Measurements from ENCODE around the gene ARHGEF18.
"Not testable (repeated sequence)": the region's sequence is repeated elsewhere in the genome, so short reads cannot be mapped to it uniquely, and the experiment has no call there.

ARHGEF18 gene

DNA sequence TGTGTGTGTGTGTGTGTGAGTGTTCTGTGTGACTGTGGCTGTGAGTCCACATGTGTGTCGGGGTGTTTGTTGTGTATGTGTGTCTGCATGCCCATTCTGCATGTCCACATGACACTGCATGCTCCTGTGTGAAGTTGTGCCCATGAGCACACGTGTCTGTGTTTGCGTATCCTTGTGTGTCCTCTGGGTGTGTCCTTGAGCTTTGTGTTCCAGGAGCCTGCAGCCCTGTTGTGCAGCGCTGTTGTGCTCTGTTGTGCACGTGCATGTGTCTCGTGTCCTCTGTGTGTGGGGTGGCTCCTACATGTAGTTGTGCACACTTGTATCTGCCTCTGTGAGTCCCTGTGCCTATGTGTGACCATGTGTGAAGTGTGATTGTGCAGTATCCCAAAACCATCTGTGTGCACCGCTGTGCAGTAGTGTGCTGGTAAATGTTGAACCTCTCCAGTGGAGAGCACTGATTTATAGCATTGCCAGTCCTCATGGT is 2.2 kb upstream of the ARHGEF18 start:
- DNase-seq (ENCODE audit: extremely low read depth in 1 of 2, low read depth in 1 of 2) = no peak

- not testable (repeated sequence) for DNase-seq (ENCODE audit: extremely low read depth in 1 of 2, low read depth in 1 of 2)
Measured at GRCh38 chr19:7346997-7347396, 1.7 kb upstream of the ARHGEF18 start.

DNA sequence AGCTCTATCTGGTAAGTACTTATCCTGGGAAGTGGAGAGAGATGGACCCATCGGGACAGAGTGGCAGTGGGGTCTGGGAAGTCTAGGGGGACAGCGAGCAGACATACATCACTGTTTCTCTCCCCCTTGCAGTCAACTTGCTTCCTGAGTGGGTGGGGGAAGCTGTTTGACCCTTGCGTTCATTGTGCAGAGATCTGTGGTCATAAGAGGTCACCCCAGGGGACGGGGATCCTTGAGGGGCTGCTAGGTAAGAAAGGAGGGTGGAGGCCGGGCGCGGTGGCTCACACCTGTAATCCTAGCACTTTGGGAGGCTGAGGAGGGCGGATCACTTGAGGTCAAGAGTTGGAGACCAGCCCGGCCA is 474 bp downstream of the ARHGEF18 start:
- DNase-seq (ENCODE audit: extremely low read depth in 1 of 2, low read depth in 1 of 2) = no peak

DNA sequence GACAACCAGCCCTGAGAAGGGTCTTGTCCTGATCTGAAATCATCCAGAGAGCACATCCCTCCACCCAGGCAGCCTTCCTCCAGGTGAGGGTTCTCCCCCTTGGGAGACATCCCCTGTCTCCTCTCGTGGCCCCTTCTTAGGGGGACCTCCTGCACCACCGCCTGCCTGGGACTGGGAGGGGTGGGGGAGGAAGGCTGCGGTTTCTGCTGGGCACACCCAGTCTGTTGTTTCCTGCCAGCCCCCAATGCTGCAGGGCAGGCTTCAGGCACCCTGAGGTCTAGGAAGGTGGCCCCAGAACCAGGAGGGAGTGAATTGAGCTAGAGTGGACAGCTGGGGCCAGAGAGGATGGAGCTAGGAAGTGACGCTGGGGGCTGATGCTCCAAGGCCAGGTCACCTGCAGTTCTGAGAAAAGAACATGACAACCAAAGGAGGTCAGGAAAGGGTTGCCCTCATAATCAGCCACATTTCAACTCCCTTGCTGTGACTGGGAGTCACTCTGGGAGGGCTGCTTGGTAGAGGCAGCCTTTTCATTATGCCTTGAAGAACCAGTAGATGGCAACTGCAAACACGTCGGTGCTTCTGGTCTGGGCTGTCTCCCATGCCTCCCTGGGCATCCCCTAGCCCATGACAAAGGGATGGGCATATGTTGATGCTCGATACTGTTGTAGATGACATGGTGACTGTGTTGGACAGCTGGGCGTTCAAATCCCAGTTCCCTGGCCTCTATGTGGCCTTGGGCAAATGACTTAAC is 1.4 kb downstream of the ARHGEF18 start:
- DNase-seq (ENCODE audit: extremely low read depth in 1 of 2, low read depth in 1 of 2) = peak in 1 of 2 donors; percentile 13

- no peak for DNase-seq (ENCODE audit: extremely low read depth in 1 of 2, low read depth in 1 of 2)
Measured at GRCh38 chr19:7351861-7352260, 3.1 kb downstream of the ARHGEF18 start.

GRCh38 chr19:7355151-7355820 is 6.5 kb downstream of the ARHGEF18 start:
- no peak for DNase-seq (ENCODE audit: extremely low read depth in 1 of 2, low read depth in 1 of 2)

GRCh38 chr19:7355871-7356270 is 7.1 kb downstream of the ARHGEF18 start:
- DNase-seq (ENCODE audit: extremely low read depth in 1 of 2, low read depth in 1 of 2) = no peak

DNA sequence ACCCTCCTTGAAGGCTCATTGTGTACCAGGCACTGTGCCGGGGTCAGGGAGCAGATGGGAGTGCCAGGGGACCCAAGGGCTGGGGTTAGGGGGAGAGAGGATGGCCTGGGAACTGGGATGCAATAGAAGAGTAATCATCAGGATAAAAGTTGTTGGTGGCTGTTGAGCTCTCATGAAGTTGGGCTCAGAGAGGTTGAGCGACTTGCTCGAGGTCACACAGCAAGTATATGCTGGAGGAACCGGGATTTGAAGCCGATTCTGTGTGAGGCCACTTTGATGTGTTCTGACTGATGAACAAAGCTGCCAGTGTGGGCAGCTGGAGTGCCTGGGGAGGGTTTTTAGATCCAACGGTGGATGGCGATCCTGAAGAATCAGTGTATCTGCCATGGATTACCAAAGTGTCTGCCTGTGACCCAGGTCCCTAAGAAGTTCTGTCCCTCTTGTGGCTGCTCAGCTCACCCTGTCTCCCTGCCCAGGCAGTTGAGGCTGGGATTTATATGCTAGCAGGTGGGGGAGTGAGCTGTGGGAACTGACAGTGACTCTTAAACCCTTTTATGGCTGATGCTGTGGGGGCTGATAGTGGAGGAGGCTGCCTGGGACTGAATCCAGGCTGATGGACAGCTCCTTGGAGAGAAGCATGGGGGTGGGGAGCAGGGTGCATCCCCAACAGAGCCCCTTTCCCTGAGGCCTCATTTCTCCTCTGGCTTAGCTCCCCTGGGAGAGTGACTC is 8.3 kb downstream of the ARHGEF18 start:
- no peak for DNase-seq (ENCODE audit: extremely low read depth in 1 of 2, low read depth in 1 of 2)

- DNase-seq (ENCODE audit: extremely low read depth in 1 of 2, low read depth in 1 of 2) = no peak
Measured at GRCh38 chr19:7358102-7358597, 9.4 kb downstream of the ARHGEF18 start.

DNA sequence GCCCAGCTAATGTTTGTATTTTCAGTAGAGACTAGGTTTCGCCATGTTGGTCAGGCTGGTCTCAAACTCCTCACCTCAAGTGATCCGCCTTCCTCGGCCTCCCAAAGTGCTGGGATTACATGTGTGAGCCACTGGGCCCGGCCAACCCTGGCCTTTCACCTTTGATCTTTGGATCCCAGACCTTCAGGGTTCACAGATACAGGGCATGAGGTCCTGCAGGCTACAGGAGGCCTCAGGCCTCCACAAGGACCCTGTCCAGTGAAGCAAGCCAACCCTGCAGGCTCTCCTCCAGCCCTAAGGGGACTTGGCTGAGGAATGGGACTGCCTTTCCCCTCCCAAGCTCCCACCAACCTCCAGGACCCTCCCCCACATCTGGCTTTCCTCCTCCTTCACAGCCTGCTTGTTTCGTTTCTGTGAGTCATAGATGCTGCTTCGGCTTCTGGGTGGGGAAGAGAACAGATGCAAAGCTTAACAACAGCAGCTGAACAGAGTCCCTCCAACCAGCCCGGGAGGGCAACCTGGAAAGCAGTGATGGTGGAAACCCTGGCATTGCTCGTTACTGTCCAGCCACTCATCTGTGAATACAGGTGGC is 11.8 kb downstream of the ARHGEF18 start:
- DNase-seq (ENCODE audit: extremely low read depth in 1 of 2, low read depth in 1 of 2) = no peak

GRCh38 chr19:7363225-7363624 is 14.5 kb downstream of the ARHGEF18 start:
- DNase-seq (ENCODE audit: extremely low read depth in 1 of 2, low read depth in 1 of 2) = no peak

DNA sequence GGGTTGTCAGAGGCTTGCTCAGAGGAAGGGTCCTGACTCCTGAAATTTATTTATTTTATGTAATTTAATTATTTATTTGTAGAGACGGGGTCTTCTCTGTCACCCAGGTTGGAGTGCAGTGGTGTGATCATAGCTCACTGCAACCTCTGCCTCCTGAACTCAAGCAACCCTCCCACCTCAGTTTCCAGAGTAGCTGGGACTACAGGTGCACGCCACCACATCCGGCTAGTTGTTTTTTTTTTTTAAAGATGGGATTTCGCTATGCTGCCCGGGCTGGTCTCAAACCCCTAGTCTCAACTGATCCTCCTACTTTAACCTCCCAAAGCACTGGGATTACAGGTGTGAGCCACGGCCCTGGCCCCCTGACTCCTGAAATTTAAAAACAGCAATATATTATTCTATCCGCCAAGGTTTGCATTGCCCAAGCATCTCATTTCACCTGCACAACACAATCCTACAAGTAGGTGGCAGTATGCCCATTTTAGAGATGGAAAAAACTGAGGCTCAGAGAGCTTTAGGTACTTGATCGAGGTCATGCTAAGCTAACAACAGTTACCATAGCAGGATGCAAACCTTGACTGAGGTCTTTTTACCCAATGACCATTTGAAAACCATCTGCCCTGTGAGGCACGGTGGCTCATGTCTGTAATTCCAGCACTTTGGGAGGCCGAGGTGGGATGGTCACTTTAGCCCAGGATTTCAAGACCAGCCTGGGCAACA is 18.1 kb downstream of the ARHGEF18 start:
- DNase-seq (ENCODE audit: extremely low read depth in 1 of 2, low read depth in 1 of 2) = no peak

DNA sequence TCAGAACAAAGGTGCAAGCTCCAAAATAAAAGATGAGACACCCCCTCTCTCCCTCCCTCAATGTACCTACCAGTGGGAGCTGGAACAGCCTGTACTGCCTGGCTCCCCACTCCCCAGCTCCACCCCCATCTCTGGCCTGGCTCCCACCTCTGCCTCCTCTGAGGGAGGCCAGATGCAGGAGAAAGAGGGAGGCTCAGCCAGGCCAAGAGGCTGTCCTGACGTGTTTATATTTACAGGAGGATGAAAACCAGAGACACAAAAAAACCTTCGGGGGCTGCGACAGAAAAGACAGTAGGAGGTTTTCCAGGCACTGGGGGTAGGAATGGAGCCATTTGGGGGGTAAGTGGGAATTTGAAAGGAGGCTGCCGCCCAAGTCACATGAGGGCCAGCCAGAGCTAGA is 19.7 kb downstream of the ARHGEF18 start:
- DNase-seq (ENCODE audit: extremely low read depth in 1 of 2, low read depth in 1 of 2) = no peak

DNA sequence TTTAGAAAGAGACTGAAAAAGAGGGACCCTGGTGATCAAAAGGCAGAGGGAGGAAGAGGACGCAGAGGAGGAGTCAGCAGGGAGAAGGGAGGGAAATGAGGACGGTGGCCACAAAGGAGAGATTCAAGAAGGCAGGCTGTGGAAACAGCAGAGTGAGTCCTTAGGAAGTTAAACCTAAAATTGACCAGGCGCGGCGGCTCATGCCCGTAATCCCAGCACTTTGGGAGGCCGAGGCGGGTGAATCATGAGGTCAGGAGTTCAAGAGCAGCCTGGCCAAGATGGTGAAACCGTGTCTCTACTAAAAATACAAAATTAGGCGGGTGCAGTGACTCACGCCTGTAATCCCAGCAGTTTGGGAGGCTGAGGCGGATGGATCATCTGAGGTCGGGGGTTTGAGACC is 20.1 kb downstream of the ARHGEF18 start:
- DNase-seq (ENCODE audit: extremely low read depth in 1 of 2, low read depth in 1 of 2) = not testable (repeated sequence)

- no peak for DNase-seq (ENCODE audit: extremely low read depth in 1 of 2, low read depth in 1 of 2)
Measured at GRCh38 chr19:7370546-7370945, 21.8 kb downstream of the ARHGEF18 start.

- no peak for DNase-seq (ENCODE audit: extremely low read depth in 1 of 2, low read depth in 1 of 2)
Measured at GRCh38 chr19:7371001-7371400, 22.3 kb downstream of the ARHGEF18 start.

- DNase-seq (ENCODE audit: extremely low read depth in 1 of 2, low read depth in 1 of 2) = no peak
Measured at GRCh38 chr19:7372810-7373209, 24.1 kb downstream of the ARHGEF18 start.

DNA sequence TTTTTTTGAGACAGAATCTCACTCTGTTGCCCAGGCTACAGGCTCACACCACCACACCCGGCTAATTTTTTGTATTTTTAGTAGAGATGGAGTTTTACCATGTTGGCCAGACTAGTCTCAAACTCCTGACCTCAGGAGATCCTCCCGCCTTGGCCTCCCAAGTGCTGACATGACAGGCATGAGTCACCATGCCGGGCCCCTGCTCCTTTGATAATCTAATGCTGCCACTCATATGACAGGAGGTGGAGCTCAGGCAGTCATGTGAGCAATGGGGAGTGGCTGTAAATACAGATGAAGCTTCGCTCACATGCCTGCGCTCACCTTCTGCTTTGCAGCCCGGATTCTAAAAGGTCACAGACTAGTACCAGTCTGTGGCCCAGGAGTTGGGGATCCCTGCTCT is 25.1 kb downstream of the ARHGEF18 start:
- no peak for DNase-seq (ENCODE audit: extremely low read depth in 1 of 2, low read depth in 1 of 2)

DNA sequence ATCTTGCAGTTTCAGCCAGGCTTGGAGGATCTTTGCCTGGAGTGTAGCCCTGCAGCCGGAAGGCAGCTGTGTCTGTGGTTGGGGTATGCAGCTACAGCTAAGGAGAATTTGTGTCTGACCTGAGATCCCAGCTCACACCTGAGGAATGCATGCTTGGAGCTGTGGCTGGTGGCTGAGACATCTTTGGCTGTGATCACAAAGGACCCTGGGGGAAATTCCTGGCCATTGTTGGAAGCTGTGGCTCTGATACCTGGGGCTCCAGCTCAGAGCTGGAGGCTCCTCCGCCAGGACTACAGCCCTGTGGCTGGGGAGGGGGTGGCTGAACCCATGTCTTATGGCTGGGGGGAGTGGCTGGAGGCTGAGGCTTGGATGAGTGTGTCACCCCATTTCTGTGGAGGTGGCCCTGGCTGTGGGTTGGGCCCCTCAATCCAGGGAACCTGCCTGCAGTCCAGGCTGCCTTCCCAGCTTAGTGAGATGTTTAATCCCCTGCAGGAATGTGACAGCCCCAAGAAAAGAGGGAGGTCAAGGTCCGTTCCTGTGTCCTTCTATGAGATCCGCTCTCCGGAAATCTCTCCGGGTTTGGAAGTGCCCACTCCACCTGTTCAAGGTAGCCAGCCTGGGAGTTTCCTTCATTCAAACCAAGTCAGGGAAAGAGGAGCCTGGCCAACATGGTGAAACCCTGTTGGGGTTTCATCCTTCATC is 27.6 kb downstream of the ARHGEF18 start:
- no peak for DNase-seq (ENCODE audit: extremely low read depth in 1 of 2, low read depth in 1 of 2)

DNA sequence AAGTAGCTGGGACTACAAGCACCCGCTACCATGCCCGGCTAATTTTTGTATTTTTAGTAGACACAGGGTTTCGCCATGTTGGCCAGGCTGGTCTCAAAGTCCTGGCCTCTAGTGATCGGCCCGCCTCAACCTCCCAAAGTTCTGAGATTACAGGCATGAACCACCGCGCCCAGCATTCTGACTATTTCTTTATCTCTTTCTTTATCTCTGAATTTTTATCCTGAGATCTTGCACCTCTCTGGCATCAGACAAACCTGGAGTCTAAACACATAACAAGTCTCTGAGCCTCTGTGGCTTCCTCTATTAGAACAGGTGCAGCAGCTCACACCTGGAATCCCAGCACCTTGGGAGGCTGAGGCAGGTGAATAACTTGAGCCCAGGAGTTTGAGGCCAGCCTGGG is 28.5 kb downstream of the ARHGEF18 start:
- DNase-seq (ENCODE audit: extremely low read depth in 1 of 2, low read depth in 1 of 2) = no peak
